Peyer's patch (tissue), 4 donors: ENCODE data around the gene TIAM2. TPM values are rescaled to one million over a fixed set of nuclear protein-coding genes. Genes with fewer than 3 reads are reported as not detected.
A peak's percentile ranks its signal among the peaks of the same experiment; 100 is the strongest.

Experiments
- DNase-seq, 3 donors: peaks; one replicate each; pipeline ENCODE4 v3.0.0-alpha.2; 2017 to 2019
- H3K27ac ChIP-seq, 4 donors: fragments of 200-600 bp; sonication (generic); one replicate each; pipeline ENCODE4 v1.5.1; 2016 to 2019
- H3K27me3 ChIP-seq, 2 donors: fragments of 200-600 bp; sonication (generic); one replicate each; pipeline ENCODE4 v1.5.1; 2019
- H3K36me3 ChIP-seq, 3 donors: fragments of 200-600 bp; sonication (generic); one replicate each; pipeline ENCODE4 v1.5.1; 2016 to 2019
- H3K4me1 ChIP-seq, 4 donors: fragments of 200-600 bp; sonication (generic); one replicate each; pipeline ENCODE4 v1.5.1; 2016 to 2019
- H3K4me3 ChIP-seq, 4 donors: fragments of 200-600 bp; sonication (generic); 1 replicate in 3 of 4; 2 replicates in 1 of 4; pipeline ENCODE4 v1.5.1; 2016 to 2019; ENCODE audit warnings: mild to moderate bottlenecking in 1 of 4
- H3K9me3 ChIP-seq, 4 donors: fragments of 200-600 bp; sonication (generic); one replicate each; pipeline ENCODE4 v1.5.1; 2016 to 2019; ENCODE audit warnings: mild to moderate bottlenecking in 1 of 4
- CTCF ChIP-seq, 6 experiments: fragments of 450-650 bp in 4 of 6; fragments of 200-600 bp in 2 of 6; sonication (generic) in 1 of 6; IDR thresholded peaks; one replicate each; pipeline ENCODE4 v1.5.1; 2017 to 2019; ENCODE audit warnings: antibody characterized with exemption in 6 of 6, mild to moderate bottlenecking in 3 of 6, moderate library complexity in 1 of 6
- POLR2A ChIP-seq, 2 donors: fragments of 450-650 bp; IDR thresholded peaks; one replicate each; pipeline ENCODE4 v1.5.1; 2017; ENCODE audit warnings: antibody characterized with exemption in 2 of 2, mild to moderate bottlenecking in 2 of 2, moderate library complexity in 2 of 2
- total RNA-seq, 4 donors: library from RNA; depleted of rRNA; stranded (reverse); fragments of >200 nt; gene quantifications; one replicate each; pipeline ENCODE4 v1.1.0, GENCODE V29; 2016

TIAM2 gene
- total RNA-seq, 4 donors from 2014 or later = 47.0 to 139 (median 91.9) TPM

GRCh38 chr6:155001934-155002333 lies 6.8 kb downstream of the TIAM2 start:
- no peaks in the 10 kb centered on the region for H3K9me3 ChIP-seq
- TF ChIP-seq POLR2A (IDR thresholded peaks at IDR 0.05) = no peak
- no peak for TF ChIP-seq CTCF (IDR thresholded peaks at IDR 0.05)
- DNase-seq = no peak
- no peak overlapping the region for H3K27ac ChIP-seq
- no peak overlapping the region for H3K4me3 ChIP-seq
- H3K4me1 ChIP-seq = peaks cover 0 to 6% (median 0%) of the 10 kb centered on the region in 4 donors
- H3K27me3 ChIP-seq = no peaks in the 10 kb centered on the region
- H3K36me3 ChIP-seq = no peaks in the 10 kb centered on the region

GRCh38 chr6:155003476-155003875 lies 8.4 kb downstream of the TIAM2 start:
- Histone ChIP-seq H3K36me3 (no peaks in the 10 kb centered on the region), H3K4me3 (no peak overlapping the region), H3K27ac (no peak overlapping the region), H3K9me3 (no peaks in the 10 kb centered on the region), H3K27me3 (no peaks in the 10 kb centered on the region), H3K4me1 (peaks cover 0 to 6% (median 0%) of the 10 kb centered on the region in 4 donors)
- TF ChIP-seq POLR2A (IDR thresholded peaks at IDR 0.05) (no peak), CTCF (IDR thresholded peaks at IDR 0.05) (no peak)
- no peak for DNase-seq

GRCh38 chr6:155004017-155004416 lies 8.9 kb downstream of the TIAM2 start:
- TF ChIP-seq CTCF (IDR thresholded peaks at IDR 0.05) (no peak), POLR2A (IDR thresholded peaks at IDR 0.05) (no peak)
- Histone ChIP-seq H3K9me3 (no peaks in the 10 kb centered on the region), H3K27me3 (no peaks in the 10 kb centered on the region), H3K36me3 (no peaks in the 10 kb centered on the region), H3K27ac (no peak overlapping the region), H3K4me3 (no peak overlapping the region), H3K4me1 (peaks cover 0 to 6% (median 0%) of the 10 kb centered on the region in 4 donors)
- peak in 1 of 3 donors; percentile 21 for DNase-seq

- TF ChIP-seq POLR2A (IDR thresholded peaks at IDR 0.05) = no peak
- TF ChIP-seq CTCF (IDR thresholded peaks at IDR 0.05) = no peak
- no peaks in the 10 kb centered on the region for H3K36me3 ChIP-seq
- peaks cover 0 to 3% (median 0%) of the 10 kb centered on the region in 4 donors for H3K4me1 ChIP-seq
- H3K27me3 ChIP-seq = no peaks in the 10 kb centered on the region
- no peak for DNase-seq
- H3K4me3 ChIP-seq = no peak overlapping the region
- H3K27ac ChIP-seq = no peak overlapping the region
- no peaks in the 10 kb centered on the region for H3K9me3 ChIP-seq
These were observed 9.7 kb downstream of the TIAM2 start for GRCh38 chr6:155004576-155005372.

DNA sequence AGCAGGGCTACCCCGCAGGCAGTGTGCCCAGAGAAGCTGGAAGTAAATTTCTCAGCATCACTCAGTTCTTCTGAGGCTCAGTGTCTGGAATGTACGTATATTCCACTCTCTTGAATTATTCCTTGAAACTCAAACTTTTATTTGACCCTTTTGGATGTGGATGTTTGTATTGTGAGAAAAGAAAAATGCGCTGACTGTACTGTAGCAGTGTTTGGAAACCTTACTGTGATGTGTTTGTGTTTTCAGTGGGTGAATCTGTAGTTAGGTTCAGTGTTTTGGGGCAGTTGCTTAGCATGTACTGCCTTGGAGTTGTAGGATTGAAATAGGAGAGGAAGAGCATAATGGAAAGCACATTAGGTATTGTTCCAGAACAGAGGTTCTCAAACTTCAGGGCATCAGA lies 13.5 kb downstream of the TIAM2 start:
- TF ChIP-seq POLR2A (IDR thresholded peaks at IDR 0.05) (no peak), CTCF (IDR thresholded peaks at IDR 0.05) (no peak)
- DNase-seq = no peak
- Histone ChIP-seq H3K4me3 (no peak overlapping the region), H3K27me3 (no peaks in the 10 kb centered on the region), H3K27ac (no peak overlapping the region), H3K4me1 (peaks cover 0 to 16% (median 0%) of the 10 kb centered on the region in 4 donors), H3K9me3 (no peaks in the 10 kb centered on the region), H3K36me3 (no peaks in the 10 kb centered on the region)
